ENCODE measurements around the gene PYGL.

DNA sequence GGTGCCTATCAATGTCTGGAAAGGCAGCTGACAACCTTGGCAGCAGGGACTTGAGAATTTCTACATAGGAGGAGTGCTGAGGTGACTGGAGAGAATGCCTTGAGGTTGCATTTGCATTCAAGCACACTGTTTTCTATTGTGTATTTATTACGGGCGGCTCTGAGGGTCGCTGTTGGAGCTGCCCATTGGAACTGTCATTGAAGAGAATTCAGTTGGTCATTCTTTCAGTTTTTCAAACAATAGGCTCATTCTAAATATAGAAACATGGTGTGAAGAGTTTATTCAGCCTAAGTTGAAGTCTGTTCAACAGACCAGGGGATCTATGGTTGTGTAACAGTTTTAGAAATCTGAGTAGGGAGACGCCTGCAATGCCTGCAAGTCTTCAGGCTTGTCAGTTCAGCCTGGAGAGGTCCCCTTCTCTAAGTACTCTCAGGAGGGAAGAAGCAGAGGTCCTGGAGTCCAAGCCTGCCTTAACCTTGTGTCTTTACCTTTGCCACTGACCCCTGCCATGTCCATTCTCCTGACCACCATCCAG lies 82.2 kb downstream of the PYGL start:
- TF ChIP-seq, protein P1, sequence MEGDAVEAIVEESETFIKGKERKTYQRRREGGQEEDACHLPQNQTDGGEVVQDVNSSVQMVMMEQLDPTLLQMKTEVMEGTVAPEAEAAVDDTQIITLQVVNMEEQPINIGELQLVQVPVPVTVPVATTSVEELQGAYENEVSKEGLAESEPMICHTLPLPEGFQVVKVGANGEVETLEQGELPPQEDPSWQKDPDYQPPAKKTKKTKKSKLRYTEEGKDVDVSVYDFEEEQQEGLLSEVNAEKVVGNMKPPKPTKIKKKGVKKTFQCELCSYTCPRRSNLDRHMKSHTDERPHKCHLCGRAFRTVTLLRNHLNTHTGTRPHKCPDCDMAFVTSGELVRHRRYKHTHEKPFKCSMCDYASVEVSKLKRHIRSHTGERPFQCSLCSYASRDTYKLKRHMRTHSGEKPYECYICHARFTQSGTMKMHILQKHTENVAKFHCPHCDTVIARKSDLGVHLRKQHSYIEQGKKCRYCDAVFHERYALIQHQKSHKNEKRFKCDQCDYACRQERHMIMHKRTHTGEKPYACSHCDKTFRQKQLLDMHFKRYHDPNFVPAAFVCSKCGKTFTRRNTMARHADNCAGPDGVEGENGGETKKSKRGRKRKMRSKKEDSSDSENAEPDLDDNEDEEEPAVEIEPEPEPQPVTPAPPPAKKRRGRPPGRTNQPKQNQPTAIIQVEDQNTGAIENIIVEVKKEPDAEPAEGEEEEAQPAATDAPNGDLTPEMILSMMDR (IDR thresholded peaks at IDR 0.05): no peak
- no peak for TF ChIP-seq POLR2A (IDR thresholded peaks at IDR 0.05)
